ENCODE measurements around the gene C13orf46. TPM values are rescaled to one million over a fixed set of nuclear protein-coding genes. Genes with fewer than 3 reads are reported as not detected.

Gene C13orf46
- total RNA-seq, 2 experiments from 2014 or later: 0.59 to 0.78 TPM

GRCh38 chr13:113974304-113975281 is 717 bp upstream of the C13orf46 start:
- CTCF ChIA-PET: interaction anchor here (1.3 kb wide), 1 partner anchor 252 kb away, joined by 3 read pairs; no protein-coding TSS in a partner anchor
- POLR2A ChIA-PET: no interaction called here

GRCh38 chr13:113972451-113973217 is 1.2 kb downstream of the C13orf46 start:
- ChIA-PET POLR2A (no interaction called here), CTCF (interaction anchor here (0.8 kb wide), 1 partner anchor 325 kb away, joined by 3 read pairs; no protein-coding TSS in a partner anchor)

- POLR2A ChIA-PET: no interaction called here
- CTCF ChIA-PET: no interaction called here
Observed at GRCh38 chr13:113971471-113972231, 2.2 kb downstream of the C13orf46 start.

GRCh38 chr13:113970810-113971470 is 2.9 kb downstream of the C13orf46 start:
- ChIA-PET CTCF (no interaction called here), POLR2A (no interaction called here)

- ChIA-PET CTCF (no interaction called here), POLR2A (no interaction called here)
Observed at GRCh38 chr13:113969973-113970611, 3.8 kb downstream of the C13orf46 start.

- POLR2A ChIA-PET: no interaction called here
- CTCF ChIA-PET: no interaction called here
Observed at GRCh38 chr13:113969311-113969972, 4.4 kb downstream of the C13orf46 start.

GRCh38 chr13:113968463-113969310 is 5.2 kb downstream of the C13orf46 start:
- ChIA-PET POLR2A (no interaction called here), CTCF (no interaction called here)

GRCh38 chr13:113967729-113968462 is 6.0 kb downstream of the C13orf46 start:
- CTCF ChIA-PET: no interaction called here
- POLR2A ChIA-PET: no interaction called here

GRCh38 chr13:113967206-113967720 is 6.6 kb downstream of the C13orf46 start:
- CTCF ChIA-PET: no interaction called here
- POLR2A ChIA-PET: no interaction called here

GRCh38 chr13:113965968-113966884 is 7.7 kb downstream of the C13orf46 start:
- ChIA-PET POLR2A (no interaction called here), CTCF (no interaction called here)

GRCh38 chr13:113965383-113965874 is 8.4 kb downstream of the C13orf46 start:
- CTCF ChIA-PET: no interaction called here
- POLR2A ChIA-PET: no interaction called here

- POLR2A ChIA-PET: no interaction called here
- CTCF ChIA-PET: no interaction called here
Observed at GRCh38 chr13:113964251-113964995, 9.5 kb downstream of the C13orf46 start.

- ChIA-PET POLR2A (no interaction called here), CTCF (no interaction called here)
Observed at GRCh38 chr13:113963376-113963775, 10.5 kb downstream of the C13orf46 start.

- POLR2A ChIA-PET: no interaction called here
- CTCF ChIA-PET: no interaction called here
Observed at GRCh38 chr13:113962975-113963374, 10.9 kb downstream of the C13orf46 start.

- ChIA-PET CTCF (no interaction called here), POLR2A (no interaction called here)
Observed at GRCh38 chr13:113962386-113962785, 11.5 kb downstream of the C13orf46 start.

All from activated CD8-positive, alpha-beta memory T cell treated with anti-CD3 and anti-CD28 coated beads for 36 hours (primary cell).